ENCODE results near the gene TRPV6.

- TF ChIP-seq CTCF (conservative IDR thresholded peaks at IDR 0.05; ENCODE audit: low read depth in 2 of 2) (no peak), EZH2phosphoT487 (IDR thresholded peaks at IDR 0.05; ENCODE audit: unreplicated experiment) (no peak)
Observed at GRCh38 chr7:142876991-142877910, 8.3 kb downstream of the TRPV6 start.

Data from GM23338 (cell line).